ENCODE results near the gene NPC1. TPM values are rescaled to one million over a fixed set of nuclear protein-coding genes. Genes with fewer than 3 reads are reported as not detected.

Gene NPC1
- total and polyA plus RNA-seq, 3 donors from 2014 or later: 36.8 to 83.2 (median 66.8) TPM

DNA sequence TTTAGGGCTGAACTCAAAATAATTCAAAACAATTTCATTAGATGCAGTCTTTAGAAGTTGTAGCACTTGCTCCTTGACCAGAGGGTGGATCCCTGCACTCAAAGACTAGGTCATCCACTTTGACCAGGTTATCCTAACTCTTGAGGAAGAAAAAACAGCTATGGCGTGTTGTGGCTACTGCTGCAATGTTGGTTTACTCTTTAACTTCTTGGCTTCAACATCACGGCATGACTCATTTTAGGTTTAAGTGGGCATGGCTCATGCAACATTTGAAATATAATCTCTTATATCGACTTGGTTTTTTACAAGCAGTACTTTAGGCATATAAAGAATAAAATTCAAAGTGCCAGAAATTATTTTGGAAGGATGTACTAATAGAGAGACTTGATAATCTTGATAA lies 41.0 kb upstream of the NPC1 start:
- Histone ChIP-seq H3K36me3 (ENCODE audit: low read depth, missing control alignments) (no peaks in the 10 kb centered on the region), H3K4me1 (no peaks in the 10 kb centered on the region), H3K27me3 (no peaks in the 10 kb centered on the region), H3K27ac (no peak overlapping the region), H3K4me3 (no peak overlapping the region), H3K9me3 (no peaks in the 10 kb centered on the region)
- DNase-seq: no peak
- intact Hi-C loops (cut with DNase I; ENCODE audit: low total_unique reads): loop anchor here (10.0 kb wide), 1 partner anchor 187 kb away; no protein-coding TSS in a partner anchor
- WGBS, 2 donors: 74 to 81% methylated on average over 3 of the region's 3 CpGs
- TF ChIP-seq, protein P1, sequence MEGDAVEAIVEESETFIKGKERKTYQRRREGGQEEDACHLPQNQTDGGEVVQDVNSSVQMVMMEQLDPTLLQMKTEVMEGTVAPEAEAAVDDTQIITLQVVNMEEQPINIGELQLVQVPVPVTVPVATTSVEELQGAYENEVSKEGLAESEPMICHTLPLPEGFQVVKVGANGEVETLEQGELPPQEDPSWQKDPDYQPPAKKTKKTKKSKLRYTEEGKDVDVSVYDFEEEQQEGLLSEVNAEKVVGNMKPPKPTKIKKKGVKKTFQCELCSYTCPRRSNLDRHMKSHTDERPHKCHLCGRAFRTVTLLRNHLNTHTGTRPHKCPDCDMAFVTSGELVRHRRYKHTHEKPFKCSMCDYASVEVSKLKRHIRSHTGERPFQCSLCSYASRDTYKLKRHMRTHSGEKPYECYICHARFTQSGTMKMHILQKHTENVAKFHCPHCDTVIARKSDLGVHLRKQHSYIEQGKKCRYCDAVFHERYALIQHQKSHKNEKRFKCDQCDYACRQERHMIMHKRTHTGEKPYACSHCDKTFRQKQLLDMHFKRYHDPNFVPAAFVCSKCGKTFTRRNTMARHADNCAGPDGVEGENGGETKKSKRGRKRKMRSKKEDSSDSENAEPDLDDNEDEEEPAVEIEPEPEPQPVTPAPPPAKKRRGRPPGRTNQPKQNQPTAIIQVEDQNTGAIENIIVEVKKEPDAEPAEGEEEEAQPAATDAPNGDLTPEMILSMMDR (IDR thresholded peaks at IDR 0.05): no peak
- TF ChIP-seq POLR2A (IDR thresholded peaks at IDR 0.05): no peak

DNA sequence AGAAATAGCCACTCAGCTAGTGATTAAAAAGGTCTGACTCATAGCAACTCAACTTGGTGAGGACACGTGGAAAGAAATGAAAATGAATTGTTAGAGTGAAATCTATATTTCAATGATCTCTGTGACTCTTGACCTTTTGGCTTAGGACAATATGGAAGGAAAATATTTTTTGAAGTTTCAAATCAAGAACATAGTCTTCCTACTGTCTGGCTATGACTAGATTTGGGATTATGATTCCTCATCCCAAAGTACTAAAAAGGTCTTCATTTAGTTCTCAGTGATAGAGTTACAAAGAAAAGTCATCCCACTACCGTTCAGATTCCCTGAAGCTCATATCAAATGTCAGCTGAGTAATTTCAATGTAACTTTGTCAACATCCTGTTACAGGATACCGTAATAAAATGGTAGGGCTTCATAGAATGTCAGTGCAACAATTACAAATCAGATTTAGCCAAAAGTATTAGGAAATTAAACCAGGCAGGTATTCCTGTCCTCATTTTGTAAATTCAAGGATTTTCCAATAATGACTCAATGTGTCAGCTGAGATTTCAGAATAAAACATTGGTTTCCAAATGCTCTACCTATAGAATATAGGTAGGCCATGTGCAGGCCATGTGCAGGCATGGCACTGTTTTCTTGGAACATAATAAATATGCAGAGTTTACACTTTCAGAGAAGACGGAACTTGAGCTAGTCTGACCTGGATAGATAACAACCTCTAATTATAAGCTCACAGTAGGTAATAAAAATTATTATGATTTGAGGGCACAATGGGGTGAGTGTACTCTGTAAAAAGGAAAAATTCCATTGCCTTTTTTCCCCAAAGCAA lies 40.4 kb upstream of the NPC1 start:
- no peak for DNase-seq
- H3K36me3 ChIP-seq (ENCODE audit: low read depth, missing control alignments): no peaks in the 10 kb centered on the region
- no peaks in the 10 kb centered on the region for H3K4me1 ChIP-seq
- 51 to 52% methylated on average over 4 of the region's 4 CpGs for WGBS, 2 donors
- TF ChIP-seq POLR2A (IDR thresholded peaks at IDR 0.05): no peak
- TF ChIP-seq, protein P1 (IDR thresholded peaks at IDR 0.05): no peak
- H3K4me3 ChIP-seq: no peak overlapping the region
- no peak overlapping the region for H3K27ac ChIP-seq
- H3K9me3 ChIP-seq: no peaks in the 10 kb centered on the region
- no peaks in the 10 kb centered on the region for H3K27me3 ChIP-seq
- intact Hi-C loops (cut with DNase I; ENCODE audit: low total_unique reads): loop anchor here (10.0 kb wide), 1 partner anchor 188 kb away; no protein-coding TSS in a partner anchor

DNA sequence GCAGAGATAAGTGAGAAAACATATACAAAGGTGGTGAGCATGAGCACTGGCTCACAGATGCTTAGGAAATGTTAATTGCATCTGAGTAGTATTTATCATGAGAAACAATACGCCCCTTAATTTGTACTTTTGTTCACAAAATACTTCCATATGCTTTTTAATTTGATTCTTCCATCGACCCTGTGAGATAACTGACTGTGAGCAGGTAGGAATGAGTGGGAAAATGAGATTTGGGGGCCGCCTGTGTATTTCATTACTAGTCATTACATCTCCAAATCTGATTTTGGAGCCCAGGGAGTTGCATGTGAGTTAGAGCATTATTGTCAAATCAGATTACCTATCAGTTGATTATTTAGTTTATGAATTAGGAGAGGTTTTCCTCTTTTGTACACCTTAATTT lies 36.7 kb upstream of the NPC1 start:
- TF ChIP-seq, protein P1 (IDR thresholded peaks at IDR 0.05): no peak
- no peak for TF ChIP-seq POLR2A (IDR thresholded peaks at IDR 0.05)
- intact Hi-C loops (cut with DNase I; ENCODE audit: low total_unique reads): loop anchor here (5.0 to 10.0 kb wide), 2 partner anchors 79 to 192 kb away; no protein-coding TSS in a partner anchor
- H3K27ac ChIP-seq: no peak overlapping the region
- H3K4me1 ChIP-seq: peaks cover 16% of the 10 kb centered on the region
- H3K4me3 ChIP-seq: no peak overlapping the region
- H3K9me3 ChIP-seq: no peaks in the 10 kb centered on the region
- DNase-seq: no peak
- H3K36me3 ChIP-seq (ENCODE audit: low read depth, missing control alignments): no peaks in the 10 kb centered on the region
- H3K27me3 ChIP-seq: no peaks in the 10 kb centered on the region
- 86 to 89% methylated on average over 3 of the region's 3 CpGs for WGBS, 2 donors

DNA sequence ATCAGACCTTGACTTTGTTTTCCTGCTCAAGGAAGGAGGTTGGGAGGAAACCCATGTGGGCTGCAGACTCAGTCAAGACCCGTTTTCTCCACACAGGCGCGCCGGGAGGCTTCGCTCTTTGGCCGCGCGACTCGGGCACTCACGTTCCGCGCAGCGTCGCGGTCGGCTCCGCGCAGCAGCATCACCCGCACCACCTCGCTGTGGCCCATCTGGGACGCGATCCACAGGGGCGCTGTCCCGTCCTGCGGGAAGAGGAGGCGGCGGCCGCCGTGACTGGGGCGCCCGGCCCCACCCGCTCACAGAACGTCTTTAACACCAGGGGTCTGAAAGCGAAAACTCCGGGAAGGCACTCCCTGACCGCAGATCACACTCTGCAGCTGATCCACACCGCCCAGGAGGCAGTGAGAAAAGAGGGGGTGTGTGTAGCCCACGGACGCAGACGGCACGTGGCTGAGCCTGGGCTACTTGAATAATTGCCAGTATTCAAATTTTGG lies 33.1 kb upstream of the NPC1 start:
- H3K36me3 ChIP-seq (ENCODE audit: low read depth, missing control alignments): no peaks in the 10 kb centered on the region
- WGBS, 2 donors: 0% methylated on average over 23 of the region's 41 CpGs; no CpG with 5 or more reads in 1 of the 2 donors
- peak overlapping the region; percentile 43 to 47 for H3K4me3 ChIP-seq
- no peaks in the 10 kb centered on the region for H3K9me3 ChIP-seq
- intact Hi-C loops (cut with DNase I; ENCODE audit: low total_unique reads): no loop called here
- H3K27ac ChIP-seq: peak overlapping the region; percentile 6 to 79
- H3K27me3 ChIP-seq: no peaks in the 10 kb centered on the region
- H3K4me1 ChIP-seq: peaks cover 26% of the 10 kb centered on the region
- TF ChIP-seq, protein P1 (IDR thresholded peaks at IDR 0.05): no peak
- TF ChIP-seq POLR2A (IDR thresholded peaks at IDR 0.05): no peak
- DNase-seq: peak; percentile 67
